ENCODE results near the gene TPK1.

The TPK1 gene

DNA sequence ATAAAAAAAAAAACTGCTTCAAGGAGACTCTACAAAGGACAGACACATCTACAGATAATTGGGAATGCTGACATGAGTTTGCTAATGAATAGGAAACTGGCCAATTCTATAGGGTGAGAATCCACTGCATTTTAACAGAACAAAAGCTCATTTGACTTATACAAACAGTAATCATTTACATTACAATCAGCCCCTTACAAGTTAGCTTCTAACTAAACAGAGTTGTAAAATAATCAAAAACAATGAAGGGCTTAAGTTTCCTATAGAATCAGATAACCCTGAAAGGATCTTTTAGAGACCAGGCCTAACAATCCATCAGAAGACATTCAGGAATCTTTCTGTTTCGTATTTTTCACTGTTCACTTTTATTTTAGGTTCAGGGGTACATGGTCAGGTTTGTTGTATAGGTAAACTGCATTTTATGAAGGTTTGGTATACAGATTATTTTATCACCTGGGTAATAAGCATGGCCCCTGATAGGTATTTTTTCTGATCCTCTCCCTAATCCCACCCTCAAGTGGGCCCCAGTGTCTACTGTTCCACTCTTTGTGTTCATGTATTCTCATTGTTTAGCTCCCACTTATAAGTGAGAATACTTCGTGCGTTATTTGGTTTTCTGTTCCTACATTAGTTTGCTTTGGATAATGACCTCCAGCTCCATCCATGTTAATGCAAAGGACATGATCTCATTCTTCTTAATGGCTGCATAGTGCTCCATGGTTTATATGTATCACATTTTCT is 301.0 kb downstream of the TPK1 start:
- TF ChIP-seq, protein P1, sequence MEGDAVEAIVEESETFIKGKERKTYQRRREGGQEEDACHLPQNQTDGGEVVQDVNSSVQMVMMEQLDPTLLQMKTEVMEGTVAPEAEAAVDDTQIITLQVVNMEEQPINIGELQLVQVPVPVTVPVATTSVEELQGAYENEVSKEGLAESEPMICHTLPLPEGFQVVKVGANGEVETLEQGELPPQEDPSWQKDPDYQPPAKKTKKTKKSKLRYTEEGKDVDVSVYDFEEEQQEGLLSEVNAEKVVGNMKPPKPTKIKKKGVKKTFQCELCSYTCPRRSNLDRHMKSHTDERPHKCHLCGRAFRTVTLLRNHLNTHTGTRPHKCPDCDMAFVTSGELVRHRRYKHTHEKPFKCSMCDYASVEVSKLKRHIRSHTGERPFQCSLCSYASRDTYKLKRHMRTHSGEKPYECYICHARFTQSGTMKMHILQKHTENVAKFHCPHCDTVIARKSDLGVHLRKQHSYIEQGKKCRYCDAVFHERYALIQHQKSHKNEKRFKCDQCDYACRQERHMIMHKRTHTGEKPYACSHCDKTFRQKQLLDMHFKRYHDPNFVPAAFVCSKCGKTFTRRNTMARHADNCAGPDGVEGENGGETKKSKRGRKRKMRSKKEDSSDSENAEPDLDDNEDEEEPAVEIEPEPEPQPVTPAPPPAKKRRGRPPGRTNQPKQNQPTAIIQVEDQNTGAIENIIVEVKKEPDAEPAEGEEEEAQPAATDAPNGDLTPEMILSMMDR (IDR thresholded peaks at IDR 0.05; ENCODE audit: low read depth, low read length, missing control alignments): no peak
- DNase-seq (ENCODE audit: extremely low read depth, low read depth): no peak
- H3K4me3 ChIP-seq (replicated peaks; ENCODE audit: low read depth, low read length): no peak overlapping the region

DNA sequence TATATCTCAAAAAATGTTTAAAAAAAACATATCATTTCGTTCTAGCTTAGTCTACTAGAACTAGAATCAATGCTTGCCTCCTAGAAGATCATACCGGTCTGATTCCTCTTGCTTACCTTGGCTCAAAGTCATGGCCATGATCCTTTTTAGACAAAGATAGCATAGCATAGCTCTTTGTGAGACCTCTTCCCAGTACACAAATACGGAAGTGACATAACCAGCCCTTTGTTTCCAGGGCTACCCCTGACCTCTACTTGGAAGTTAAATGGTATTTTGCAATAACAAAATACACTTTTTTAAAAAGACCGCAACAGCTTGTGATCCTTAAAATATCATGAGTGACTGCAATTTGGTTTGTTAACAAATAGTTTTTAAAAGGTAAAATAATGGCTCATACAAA is 301.7 kb downstream of the TPK1 start:
- TF ChIP-seq, protein P1 (IDR thresholded peaks at IDR 0.05; ENCODE audit: low read depth, low read length, missing control alignments): no peak
- no peak overlapping the region for H3K4me3 ChIP-seq (replicated peaks; ENCODE audit: low read depth, low read length)
- DNase-seq (ENCODE audit: extremely low read depth, low read depth): no peak

GRCh38 chr7:144531181-144531580 is 304.7 kb downstream of the TPK1 start:
- DNase-seq (ENCODE audit: extremely low read depth, low read depth): no peak
- TF ChIP-seq, protein P1 (IDR thresholded peaks at IDR 0.05; ENCODE audit: low read depth, low read length, missing control alignments): no peak
- H3K4me3 ChIP-seq (replicated peaks; ENCODE audit: low read depth, low read length): no peak overlapping the region

DNA sequence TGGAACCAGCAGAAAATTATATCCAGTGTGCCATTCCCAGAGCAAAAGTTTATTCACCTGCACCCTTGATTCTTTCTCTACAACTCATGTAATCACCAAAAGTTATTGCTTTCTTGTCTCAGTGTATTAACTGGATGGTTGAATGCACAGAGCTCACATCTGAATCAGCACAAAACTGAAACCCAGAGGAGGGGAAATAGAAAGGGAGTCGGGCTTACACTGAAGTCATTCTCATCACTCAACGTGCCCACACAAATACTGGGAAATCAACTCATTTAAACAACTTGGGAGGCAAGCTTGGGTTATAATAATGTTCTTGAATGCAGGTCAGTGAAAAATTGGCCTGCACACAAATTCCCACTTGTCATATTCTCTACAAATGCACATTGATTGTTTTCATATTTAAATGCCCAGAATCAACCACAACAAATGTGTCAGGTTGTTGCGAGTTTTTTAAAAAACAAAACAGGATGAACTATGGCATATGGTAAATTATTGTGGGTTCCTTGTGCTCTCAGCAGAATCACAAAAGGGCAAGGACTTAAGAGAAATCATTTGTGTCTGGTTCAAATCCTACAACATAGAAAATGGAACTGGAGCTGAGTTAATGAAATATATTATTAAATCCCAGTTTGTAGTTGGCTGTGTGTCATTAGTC is 306.5 kb downstream of the TPK1 start:
- H3K4me3 ChIP-seq (replicated peaks; ENCODE audit: low read depth, low read length): no peak overlapping the region
- no peak for DNase-seq (ENCODE audit: extremely low read depth, low read depth)
- TF ChIP-seq, protein P1 (IDR thresholded peaks at IDR 0.05; ENCODE audit: low read depth, low read length, missing control alignments): no peak

GRCh38 chr7:144528536-144529045 is 307.3 kb downstream of the TPK1 start:
- DNase-seq (ENCODE audit: extremely low read depth, low read depth): no peak
- TF ChIP-seq, protein P1 (IDR thresholded peaks at IDR 0.05; ENCODE audit: low read depth, low read length, missing control alignments): no peak
- no peak overlapping the region for H3K4me3 ChIP-seq (replicated peaks; ENCODE audit: low read depth, low read length)

DNA sequence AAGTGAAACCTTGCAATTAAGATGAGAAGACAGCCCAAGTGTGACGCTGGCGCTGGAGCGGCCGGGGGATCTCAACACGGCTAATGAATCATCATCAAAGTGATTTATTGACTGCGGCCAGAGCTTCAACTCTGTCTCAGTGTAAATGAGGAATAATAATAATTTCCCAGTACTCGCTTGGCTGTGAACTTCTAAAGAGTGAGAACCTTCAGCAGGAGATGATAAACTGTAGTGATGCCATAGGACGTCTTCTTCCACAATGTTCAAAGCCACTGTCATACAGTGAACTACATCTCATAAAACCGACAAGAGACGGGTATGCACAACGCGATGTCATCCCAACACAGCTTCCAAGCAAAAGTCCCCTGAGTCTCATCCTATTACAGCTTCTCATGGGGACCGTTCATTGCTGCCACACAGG is 308.8 kb downstream of the TPK1 start:
- no peak for DNase-seq (ENCODE audit: extremely low read depth, low read depth)
- H3K4me3 ChIP-seq (replicated peaks; ENCODE audit: low read depth, low read length): no peak overlapping the region
- TF ChIP-seq, protein P1 (IDR thresholded peaks at IDR 0.05; ENCODE audit: low read depth, low read length, missing control alignments): no peak

Data from HFF-Myc (cell line).